Fibroblast of pulmonary artery (primary cell): ENCODE results near the gene FAM171A1.

Experiments
- DNase-seq: peaks from one replicate; pipeline ENCODE4 v3.0.0-alpha.2; 2010; ENCODE audit warnings: low read depth
- H3K4me3 ChIP-seq: replicated peaks from 2 replicates; pipeline ENCODE4 v1.5.1; 2011; ENCODE audit warnings: low read depth, mild to moderate bottlenecking, control low read depth, low read length, moderate library complexity
- CTCF ChIP-seq: IDR thresholded peaks from 2 replicates; pipeline ENCODE4 v1.5.1; 2011; ENCODE audit warnings: mild to moderate bottlenecking, control low read depth, low read length, inconsistent platforms; ENCODE audit errors: missing control alignments

FAM171A1 gene

GRCh38 chr10:15364001-15364400, 7.1 kb downstream of the FAM171A1 start:
- no peak for TF ChIP-seq CTCF
- DNase-seq: no peak
- no peak overlapping the region for H3K4me3 ChIP-seq

- TF ChIP-seq CTCF: no peak
- H3K4me3 ChIP-seq: no peak overlapping the region
- no peak for DNase-seq
Observed at GRCh38 chr10:15363031-15363430, 8.1 kb downstream of the FAM171A1 start.

- no peak for TF ChIP-seq CTCF
- no peak for DNase-seq
- H3K4me3 ChIP-seq: no peak overlapping the region
Observed at GRCh38 chr10:15361131-15361530, 10.0 kb downstream of the FAM171A1 start.

DNA sequence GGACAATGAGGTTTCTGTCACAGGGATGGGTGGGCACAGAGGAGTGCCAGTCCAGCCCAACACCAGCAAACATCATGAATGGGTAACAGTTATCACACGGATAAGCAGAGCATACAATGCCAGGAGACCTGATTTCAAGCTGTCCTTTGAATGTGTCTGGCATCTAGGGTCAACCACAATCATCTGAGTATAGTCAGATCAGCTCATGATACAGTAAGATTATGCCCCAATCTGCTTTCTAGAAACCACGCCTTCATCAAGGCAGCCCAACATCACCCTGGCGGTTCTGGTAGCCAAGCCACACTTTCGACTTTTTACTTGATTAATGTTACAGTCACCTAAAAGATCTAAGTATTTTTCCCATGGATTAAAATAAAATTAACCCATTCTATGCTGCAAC, 10.5 kb downstream of the FAM171A1 start:
- H3K4me3 ChIP-seq: no peak overlapping the region
- no peak for DNase-seq
- TF ChIP-seq CTCF: no peak

- no peak for DNase-seq
- H3K4me3 ChIP-seq: no peak overlapping the region
Observed at GRCh38 chr10:15353471-15354017, 17.5 kb downstream of the FAM171A1 start.

DNA sequence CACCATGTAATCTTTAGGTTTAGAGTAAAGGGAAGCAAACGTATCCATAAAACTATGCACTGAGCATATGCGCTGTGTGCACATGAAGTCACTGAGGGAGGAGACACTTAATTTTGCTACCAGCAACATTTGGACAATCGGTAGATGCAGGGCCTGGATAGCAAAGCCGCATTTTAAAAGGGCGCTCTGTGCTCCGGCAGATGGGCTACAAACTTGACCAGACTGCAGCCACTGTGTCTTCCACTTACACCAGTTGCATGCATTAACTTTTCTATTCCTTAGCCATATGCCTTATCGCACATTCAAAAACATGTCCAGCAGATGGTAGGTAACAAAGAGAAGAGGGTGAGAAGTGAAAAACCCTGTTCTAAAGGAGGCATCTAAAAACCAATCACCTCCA, 18.3 kb downstream of the FAM171A1 start:
- no peak for DNase-seq
- H3K4me3 ChIP-seq: no peak overlapping the region
- TF ChIP-seq CTCF: no peak

More at GRCh38 chr10:15353471-15354017, 17.5 kb downstream of the FAM171A1 start:
- TF ChIP-seq CTCF: no peak

DNA sequence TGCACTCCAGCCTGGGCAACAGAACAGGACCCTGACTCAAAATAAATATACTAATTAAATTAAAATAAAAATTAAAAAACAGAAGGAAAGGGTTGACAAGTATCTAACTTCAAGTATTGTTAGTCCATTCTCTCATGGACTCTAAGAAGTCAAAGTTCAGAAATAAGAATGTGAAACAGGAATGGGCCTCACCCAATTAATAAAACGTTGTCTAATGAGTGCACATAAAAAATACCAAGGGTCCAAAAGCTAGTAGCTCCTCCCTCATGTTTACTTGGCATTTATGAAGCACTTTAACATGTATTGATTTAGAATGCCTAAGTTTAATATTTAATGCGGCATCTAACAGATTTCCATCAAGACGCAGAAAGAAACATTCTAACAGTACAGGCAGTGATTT, 18.9 kb downstream of the FAM171A1 start:
- no peak for TF ChIP-seq CTCF
- no peak overlapping the region for H3K4me3 ChIP-seq
- no peak for DNase-seq
